GM12872 (cell line): Measurements from ENCODE around the gene NOL4L.

Experiments
- CTCF ChIP-seq: IDR thresholded peaks from 3 replicates; pipeline ENCODE4 v1.5.1; 2011; ENCODE audit warnings: low read depth, mild to moderate bottlenecking, low read length, moderate library complexity; ENCODE audit not compliant: insufficient read depth

NOL4L gene

GRCh38 chr20:32474967-32475811 is 109.9 kb downstream of the NOL4L start:
- TF ChIP-seq CTCF: no peak

- TF ChIP-seq CTCF: no peak
These were observed 110.5 kb downstream of the NOL4L start for GRCh38 chr20:32474717-32474966.

DNA sequence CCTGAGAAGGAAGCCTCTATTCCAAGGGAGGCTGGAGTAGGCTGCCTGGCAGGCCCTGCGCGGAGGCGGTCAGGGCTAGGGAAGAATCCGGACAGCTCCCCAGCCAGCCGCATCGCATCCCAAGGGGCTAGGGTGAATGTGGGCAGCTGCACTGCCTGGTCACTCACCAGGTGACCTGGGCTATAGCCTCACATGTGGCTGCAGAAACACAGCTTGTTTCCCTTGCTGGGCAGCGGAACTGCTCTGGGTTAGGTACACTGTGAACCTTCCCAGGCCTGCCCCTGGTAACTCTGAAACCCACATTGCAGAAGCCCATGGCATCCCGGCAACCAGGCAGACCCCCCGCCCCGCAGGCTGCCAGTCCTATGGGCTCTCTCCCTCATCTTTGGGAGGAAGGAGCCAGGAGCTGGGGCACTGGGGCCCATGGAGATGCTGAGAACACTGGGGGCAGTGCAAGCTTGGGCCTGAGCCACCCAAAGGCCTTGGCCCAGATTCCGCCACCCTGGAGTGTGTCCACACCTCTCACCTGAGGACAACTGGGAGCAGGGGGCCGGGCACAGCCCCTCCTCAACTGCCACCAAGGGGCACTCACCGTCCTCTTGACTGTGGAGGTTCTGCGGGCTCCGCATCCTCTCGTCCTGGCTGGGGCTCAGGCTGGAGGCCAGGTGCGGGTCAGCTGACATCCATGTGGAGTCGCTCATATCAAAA is 111.0 kb downstream of the NOL4L start:
- no peak for TF ChIP-seq CTCF

- TF ChIP-seq CTCF: no peak
These were observed 111.7 kb downstream of the NOL4L start for GRCh38 chr20:32473231-32474008.

DNA sequence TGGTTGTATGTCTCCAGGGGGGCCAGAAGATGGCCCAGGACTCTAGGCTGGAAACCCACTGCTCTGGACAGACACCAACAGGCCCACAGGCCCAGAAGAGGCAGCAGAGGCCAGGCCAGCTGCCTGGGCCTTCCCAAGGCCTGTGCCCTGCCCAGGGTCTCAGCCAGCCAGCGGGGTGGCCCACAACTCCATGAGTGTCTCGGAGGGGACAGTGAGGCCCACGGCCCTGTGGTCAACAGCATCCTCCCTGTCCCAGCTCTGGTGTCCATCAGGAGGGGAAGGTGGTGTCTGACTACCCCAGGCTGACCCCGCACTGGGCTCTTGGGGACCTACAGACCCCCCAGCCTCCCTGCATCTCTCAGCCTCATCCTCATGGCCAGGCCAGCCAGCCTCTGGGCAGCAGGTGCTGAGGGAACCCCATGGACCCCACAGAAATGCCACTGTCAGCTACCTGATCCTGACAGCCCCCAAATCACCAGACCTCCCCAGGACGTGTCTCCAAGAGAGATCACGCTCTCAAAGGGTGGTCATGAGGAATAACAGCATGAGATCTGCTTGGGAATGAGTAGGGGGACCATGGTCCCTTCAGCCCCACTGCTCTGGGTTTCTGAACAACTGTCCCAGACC is 112.4 kb downstream of the NOL4L start:
- TF ChIP-seq CTCF: no peak

DNA sequence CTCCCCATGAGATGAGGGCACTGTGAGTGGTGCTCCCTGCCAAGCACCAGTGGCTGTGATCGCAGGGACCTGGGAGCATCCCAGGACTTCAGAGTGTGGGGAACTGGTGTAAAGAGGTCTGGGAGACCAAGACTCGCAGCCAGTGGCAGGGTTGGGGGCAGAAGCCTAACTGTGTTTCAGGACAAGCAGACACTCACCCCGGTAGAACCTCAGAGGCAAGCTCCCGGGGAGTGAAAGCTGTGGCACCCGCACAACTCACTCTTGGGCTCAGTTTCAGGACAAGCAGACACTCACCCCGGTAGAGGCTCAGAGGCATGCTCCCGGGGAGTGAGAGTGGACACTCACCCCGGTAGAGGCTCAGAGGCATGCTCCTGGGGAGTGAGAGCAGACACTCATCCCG is 114.2 kb downstream of the NOL4L start:
- TF ChIP-seq CTCF: no peak
